ENCODE results near the gene PCDH8. TPM values are rescaled to one million over a fixed set of nuclear protein-coding genes. Genes with fewer than 3 reads are reported as not detected.
"Not testable (repeated sequence)": the region's sequence is repeated elsewhere in the genome, so short reads cannot be mapped to it uniquely, and the experiment has no call there.

PCDH8 gene
- polyA plus RNA-seq, 12 donors = 0.19 to 1.5 (median 0.58) TPM; not detected in 2

DNA sequence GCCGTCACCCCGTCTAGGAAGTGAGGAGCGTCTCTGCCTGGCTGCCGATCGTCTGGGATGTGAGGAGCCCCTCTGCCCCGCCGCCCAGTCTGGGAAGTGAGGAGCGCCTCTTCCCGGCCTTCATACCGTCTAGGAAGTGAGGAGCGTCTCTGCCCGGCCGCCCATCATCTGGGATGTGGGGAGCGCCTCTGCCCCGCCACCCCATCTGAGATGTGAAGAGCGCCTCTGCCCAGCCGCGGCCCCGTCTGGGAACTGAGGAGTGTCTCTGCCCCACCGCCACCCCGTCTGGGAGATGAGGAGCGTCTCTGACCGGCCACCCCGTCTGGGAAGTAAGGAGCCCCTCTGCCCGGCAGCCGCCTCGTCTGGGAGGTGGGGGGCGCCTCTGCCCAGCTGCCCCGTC lies 30.6 kb downstream of the PCDH8 start:
- DNase-seq = not testable (repeated sequence)

DNA sequence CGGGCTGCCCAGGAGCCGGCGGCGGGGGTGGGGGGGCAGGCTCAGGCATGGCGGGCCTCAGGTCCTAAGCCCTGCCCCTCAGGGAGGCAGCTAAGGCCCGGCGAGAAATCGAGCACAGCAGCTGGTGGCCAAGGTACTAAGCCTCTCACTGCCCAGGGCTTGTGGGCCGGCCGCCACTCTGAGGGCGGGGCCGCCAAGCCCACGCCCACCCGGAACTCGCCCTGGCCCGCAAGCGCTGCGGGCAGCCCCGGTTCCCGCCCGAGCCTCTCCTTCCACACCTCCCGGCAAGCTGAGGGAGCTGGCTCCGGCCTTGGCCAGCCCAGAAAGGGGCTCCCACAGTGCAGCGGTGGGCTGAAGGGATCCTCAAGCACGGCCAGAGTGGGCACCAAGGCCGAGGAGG lies 33.1 kb downstream of the PCDH8 start:
- no peak for DNase-seq

DNA sequence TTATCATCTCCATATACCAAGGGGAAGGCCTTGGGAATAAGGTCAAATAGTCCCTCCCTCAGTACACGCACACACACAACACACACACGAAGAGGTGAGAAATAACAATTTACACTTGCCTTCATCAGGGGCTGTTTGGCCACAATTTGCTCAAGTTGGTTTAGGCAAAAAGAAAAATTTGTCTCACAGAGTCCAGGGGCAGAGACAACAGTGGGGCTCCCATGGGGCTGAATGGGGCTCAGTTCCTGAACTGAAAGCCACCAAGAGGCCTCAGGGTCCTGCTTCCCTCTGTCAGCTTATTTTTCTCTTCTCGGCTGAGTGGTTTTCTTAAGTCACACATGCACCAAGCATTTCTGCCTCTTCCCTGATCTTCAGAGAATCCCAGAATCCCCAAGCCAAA lies 35.5 kb downstream of the PCDH8 start:
- DNase-seq = no peak

DNA sequence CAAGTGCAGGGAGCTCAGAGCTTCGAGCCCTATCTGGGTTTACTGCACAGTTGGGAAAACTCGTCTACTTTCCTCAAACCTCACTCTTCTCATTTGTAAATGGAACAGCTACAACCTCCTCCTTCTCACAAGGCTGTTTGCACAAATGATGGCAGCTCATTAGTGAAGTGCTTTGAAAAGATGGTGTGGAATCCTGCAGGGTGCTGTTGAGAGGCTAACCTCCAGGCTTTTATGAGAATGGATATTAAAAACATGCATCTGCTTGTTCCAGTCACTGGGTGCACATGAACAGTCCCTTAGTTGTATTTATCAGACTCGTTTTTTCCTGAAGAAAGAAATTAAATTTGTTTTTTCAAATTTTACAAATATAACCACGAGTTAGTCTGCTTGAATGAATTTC lies 36.6 kb downstream of the PCDH8 start:
- DNase-seq = no peak

DNA sequence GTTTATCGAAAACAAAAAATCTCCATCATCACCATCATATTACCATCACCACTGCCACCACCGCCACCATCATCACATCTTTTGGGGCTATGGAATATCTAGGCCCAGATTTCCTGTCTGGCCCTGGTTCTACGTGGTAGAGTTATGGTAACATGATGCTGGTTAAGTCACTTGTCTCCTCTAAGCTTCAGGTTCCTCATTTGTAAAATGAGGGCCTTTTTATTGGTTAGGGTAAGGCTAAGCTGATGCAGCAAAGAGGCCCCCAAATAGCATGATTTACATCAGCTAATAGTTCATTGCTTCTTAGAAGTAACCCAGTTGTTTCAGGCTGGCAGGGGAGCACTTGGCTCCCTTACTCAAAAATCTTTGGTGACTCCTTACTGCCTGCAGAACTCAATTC lies 37.9 kb downstream of the PCDH8 start:
- DNase-seq = no peak

DNA sequence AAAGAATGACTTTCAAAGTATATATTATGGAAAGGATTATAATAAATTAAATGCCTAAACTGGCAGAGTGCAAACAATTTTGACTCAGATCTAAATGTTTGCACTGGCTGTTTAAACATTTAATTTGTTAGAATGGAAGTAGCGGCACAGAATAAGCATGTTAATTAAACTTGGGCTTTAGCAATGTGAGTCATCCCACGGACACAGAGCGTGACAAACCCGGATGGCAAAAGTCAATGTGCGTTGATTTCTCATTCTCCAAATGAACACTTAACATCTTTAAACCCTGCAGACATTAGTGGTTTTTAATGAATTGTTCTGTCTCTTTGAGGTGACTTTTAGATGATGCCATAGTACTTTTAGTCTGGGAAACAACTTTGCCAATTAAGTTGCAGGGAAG lies 38.4 kb downstream of the PCDH8 start:
- DNase-seq = no peak

DNA sequence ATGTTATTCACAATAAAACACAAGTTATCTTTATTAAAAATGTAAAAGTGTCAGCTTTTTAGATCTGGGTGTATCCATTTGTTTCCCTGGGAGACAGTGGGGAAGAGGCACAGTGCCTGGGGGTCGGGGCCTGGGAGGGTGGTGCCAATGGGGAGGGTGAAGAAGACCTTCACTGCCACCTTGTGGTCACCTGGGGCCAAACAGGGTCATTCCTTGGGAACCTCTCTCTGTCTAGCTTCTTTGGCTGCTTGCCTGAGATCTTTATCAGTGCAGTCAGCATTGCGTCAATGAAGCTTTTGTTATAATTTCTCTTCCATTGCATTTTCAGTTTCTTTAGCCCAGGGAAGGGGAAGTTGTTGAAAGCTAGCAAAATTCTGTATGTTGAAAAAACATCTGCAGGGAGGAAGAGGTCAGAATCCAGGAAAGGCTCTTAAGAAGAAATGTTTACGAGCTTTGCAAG lies 39.1 kb downstream of the PCDH8 start:
- peak; percentile 27 for DNase-seq

DNA sequence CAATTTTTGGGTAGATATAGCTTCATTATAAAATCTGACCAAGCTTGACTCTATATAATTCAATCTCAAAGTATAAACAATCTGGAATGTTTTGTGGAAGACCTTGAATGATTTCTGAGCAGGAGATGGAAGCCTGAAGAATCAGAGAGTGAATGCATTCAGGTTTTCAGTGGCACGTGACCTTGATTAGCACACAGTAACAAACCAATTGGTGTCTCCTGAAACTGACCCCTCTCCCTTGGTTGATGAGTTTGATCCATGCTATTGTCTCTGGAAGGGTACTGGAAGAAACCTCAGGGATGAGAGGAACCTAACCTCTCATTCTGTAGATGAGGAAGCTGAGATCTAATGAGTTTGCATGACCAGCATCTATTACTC lies 39.6 kb downstream of the PCDH8 start:
- DNase-seq = no peak

DNA sequence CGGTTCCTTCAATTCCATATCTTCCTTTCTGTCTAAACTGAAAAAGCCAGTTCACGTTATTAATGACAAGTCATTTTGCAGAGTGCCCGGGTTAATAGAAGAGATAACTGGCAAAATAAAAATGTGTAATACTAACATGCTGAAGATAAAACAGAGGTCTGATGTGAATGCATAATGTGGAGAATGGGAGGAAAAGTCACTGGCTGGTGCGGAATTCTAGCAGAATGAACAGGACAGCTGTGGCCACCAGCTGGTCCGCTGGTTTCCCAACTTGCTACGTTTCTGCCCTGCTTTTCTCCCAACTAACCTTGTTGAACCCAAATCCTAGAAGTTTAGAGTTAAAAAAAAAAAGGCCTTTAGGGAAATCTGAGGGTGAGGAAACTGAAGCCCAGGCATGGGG lies 42.4 kb downstream of the PCDH8 start:
- no peak for DNase-seq

DNA sequence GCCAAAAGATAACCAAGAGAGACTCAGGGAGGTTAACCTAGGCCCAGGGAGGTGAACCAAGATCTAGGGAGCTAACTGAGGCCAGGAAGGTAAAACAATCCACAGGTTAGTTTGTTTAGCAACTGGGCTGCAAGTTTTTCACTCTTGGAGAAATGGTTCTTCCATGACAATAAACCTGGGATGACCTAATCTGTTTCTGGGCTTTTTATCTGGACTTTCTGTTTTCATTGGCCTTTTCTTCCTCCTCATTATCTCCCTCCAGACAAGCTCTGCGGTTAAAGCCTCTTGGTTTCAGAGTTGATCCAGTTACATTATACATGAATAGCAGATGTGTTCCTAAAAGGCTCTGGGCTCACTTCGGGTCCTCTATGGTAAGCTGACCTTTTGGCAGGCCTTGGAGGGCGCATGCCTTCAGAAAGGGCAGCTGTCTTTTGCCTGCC lies 44.2 kb downstream of the PCDH8 start:
- no peak for DNase-seq

DNA sequence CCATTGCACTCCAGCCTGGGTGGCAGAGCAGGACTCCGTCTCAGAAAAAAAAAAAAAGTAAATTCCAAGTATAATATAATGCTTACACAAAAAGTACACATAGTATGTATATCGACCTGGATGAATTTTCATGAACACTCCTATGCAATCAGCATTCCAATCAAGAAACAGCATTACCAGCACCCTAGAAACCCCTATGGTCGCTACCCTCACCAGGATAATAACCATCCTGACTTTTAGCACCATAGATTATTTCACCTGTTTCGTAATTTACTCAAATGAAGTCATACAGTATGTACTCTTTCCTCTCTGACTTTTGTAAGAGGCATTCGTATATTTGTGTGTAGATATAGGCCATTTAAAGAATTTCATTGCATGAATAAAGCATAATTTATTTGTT lies 47.6 kb downstream of the PCDH8 start:
- DNase-seq = no peak

DNA sequence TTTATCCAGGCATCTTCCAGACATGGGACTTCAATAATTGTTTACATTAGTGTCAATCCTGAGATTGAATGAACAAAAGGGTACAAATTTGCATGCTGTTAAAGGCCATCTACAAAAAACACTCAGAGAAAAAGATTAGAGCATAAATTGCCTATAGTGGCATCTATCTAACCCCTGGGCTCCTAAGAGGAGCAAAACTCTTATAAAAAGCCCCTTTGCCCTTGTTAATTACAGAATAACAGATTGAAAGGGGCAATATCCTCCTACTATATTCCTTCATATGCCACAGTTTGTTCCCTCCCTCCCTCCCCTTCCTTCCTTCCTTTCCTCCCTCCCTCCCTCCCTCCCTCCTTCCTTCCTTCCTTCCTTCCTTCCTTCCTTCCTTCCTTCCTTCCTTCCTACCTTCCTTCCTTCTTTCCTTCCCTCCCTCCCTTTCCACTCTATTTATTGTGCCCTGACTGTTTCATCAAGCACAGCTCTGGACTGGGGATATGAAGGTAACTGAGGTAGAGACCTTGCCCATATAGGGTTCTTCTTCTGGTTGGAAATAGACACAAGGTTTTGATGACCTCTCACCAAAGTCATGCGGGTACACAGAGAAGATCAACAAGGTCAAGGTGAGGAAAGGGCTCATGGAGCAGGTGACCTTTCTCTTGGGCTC lies 49.5 kb downstream of the PCDH8 start:
- DNase-seq = no peak

DNA sequence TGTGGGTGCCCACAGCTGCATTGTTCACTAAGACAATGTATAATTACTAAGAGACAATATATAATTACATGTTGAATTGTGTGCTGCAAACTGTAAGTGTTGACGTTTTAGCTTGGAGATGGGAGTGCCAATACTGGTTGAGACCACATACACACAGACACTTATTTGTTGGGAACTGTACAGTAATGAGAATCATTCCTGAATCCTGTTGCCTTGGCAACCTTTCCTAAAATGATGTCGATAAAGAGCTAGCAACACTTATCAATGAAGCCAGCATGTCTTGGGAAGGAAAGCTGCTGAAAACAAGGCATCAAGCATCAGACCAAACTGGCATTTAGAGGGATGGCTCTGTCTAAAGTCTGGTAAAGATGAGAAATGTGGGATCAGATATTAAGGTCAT lies 51.3 kb downstream of the PCDH8 start:
- no peak for DNase-seq

DNA sequence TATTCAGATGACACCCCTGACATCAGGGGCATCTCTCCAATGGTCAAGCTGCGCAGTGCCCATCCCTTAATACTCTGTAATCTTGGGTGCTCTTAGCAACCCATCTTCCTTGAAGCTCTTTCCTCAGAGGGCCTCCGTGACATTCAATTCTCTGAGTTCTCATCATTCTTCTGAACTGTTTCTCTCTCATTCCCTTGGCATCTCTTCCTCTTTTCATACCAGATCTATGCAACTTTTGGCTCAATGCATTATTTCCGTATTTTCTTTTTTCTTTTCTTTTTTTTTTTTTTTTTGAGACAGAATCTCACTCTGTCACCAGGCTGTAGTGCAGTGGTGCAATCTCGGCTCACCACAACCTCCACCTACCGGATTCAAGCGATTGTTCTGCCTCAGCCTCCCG lies 53.9 kb downstream of the PCDH8 start:
- no peak for DNase-seq

DNA sequence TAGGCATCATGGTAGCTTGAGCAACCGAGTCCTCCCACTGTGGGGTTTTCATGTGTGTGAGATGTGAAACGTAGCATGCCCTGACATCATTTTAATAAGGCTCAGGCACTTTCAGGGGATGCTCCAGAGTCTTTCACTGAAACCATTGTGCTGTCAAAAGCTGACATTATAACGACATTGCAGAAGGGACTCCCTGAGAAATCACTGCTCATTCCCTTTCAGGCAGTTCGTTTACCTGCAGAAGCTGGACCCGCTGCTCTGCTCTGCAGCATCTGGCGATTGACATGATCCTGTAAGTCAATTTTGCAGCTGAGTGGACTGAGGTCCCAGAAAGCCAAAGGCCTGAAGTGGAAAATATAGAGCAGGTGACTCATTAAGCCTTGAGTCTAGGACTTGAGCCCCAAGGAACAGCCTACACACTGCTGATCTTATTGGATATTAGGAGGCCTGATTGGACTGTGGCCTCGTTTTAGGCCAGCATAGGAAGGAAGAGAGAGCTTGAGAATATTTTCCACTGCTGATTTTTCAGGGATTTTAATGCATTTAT lies 54.9 kb downstream of the PCDH8 start:
- no peak for DNase-seq

Other genes starting within 250 kb of the PCDH8 start
- gene HNRNPA1L2, start 206.2 kb downstream of the PCDH8 start, polyA plus RNA-seq (ENCODE audit: insufficient read length in 12 of 12) = 100 to 1,000 TPM in 1 of 12 donors, 10 to 100 TPM in 7, 1 to 10 TPM in 3, not detected in 1; 8.4 to 236 (median 11.3) TPM
- gene SUGT1, start 195.8 kb downstream of the PCDH8 start, polyA plus RNA-seq (ENCODE audit: insufficient read length in 12 of 12) = 10 to 100 TPM in 11 of 12 donors, not detected in 1; 39.4 to 47.8 (median 41.4) TPM
- gene CNMD, start 108.8 kb downstream of the PCDH8 start, polyA plus RNA-seq (ENCODE audit: insufficient read length in 12 of 12) = 1 to 10 TPM in 6 of 12 donors, under 1 TPM in 4, not detected in 2; 0.43 to 1.5 (median 1.2) TPM
- 1 to 10 TPM in 6 of 12 donors, under 1 TPM in 4, not detected in 2; 0.39 to 1.5 (median 1.1) TPM for gene OLFM4, start 180.2 kb upstream of the PCDH8 start, polyA plus RNA-seq (ENCODE audit: insufficient read length in 12 of 12)